GM19463 (cell line): ENCODE data around the gene ZFAND3.

Experiments used
- ATAC-seq: cut with Tn5 transposase; IDR thresholded peaks from one replicate; pipeline ENCODE4 v1.9.1; 2021; ENCODE audit warnings: mild to moderate bottlenecking, moderate library complexity; ENCODE audit not compliant: unreplicated experiment

The ZFAND3 gene

DNA sequence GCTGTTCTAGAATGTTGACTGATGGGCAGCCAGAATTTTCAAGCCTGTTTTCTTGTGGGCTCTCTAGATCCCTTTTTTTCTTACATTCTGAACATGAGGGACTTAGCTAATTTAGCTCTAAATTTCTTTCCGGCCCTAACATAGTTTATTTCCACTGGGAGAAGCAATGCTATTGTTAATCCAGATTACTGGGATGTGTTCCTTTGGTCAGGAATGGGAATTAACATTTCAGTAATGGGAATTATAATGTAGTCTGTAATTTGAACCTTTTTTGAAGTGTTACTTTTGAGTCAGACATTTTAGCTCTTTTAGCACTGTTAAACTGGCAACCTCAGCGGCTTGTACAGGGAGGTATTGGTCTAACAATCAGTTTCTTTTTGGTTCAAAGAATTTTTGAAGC is 7.5 kb downstream of the ZFAND3 start:
- ATAC-seq = no peak

DNA sequence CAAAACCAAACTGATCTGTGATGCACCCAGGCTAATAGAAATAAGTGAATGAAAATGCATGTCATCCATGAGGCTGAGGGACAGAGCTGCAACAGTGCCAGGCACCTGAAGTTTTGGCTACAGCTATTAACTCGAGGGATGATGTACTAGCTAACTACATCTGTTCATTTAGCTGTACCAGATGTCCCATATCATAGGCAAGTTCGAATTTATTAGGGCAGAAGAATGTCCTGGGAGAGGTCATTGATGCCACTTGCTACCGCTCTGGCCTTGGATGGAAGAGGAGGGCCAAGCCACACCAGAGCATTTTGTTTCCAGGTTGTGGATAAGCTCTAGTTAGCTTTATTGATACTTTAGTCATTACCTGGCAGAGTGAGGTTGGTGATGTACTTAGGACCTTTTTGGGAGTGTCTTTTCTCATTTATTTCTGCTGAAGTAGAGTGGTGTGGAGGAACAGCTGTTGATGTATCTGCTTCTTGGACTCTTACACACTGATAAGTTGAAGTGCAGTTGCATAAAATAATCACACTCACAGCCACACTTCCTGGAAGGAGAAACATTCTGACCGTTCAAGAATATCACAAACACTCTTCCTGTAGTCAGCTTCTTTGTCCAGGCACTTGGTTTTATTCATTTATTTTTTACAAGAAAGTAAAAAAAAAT is 8.2 kb downstream of the ZFAND3 start:
- ATAC-seq = no peak

DNA sequence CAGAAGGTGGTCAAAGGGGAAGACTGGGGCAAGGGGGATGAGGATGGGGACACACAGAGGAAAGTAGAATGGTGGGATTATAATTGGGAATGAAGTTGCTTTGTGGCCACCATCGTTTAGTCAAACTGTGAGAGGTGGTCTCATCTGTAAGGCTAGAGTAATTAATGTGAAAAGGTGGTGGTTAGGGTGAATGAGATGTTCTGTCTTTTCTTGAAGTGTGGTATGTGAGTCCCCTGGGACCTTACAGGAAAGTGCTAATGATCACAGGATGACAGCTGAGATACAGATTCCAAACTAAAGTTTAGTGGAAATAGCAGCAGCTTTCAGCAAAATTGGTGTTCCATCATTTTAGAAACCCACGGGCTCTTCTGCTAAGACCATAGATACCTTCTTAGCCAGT is 10.7 kb downstream of the ZFAND3 start:
- ATAC-seq = peak; percentile 42

DNA sequence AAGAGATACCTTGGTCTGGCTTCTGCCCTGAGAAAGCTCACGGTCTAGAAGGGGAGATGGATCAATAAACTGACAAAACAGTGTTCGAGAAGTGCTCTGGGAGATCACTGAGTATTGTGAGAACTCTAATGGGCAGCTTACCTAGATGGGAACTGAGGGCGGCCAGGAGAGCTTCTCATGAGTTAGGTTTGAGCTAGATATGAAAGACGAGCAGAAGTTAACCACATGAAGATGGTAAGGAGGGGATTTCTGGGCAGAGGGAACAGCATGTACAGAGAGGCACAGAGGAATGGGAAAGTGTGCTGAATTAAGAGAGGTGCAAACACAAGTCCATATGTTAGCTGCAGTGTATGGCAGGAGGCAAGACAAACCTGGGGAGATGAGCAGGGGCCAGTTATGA is 11.9 kb downstream of the ZFAND3 start:
- ATAC-seq = no peak

DNA sequence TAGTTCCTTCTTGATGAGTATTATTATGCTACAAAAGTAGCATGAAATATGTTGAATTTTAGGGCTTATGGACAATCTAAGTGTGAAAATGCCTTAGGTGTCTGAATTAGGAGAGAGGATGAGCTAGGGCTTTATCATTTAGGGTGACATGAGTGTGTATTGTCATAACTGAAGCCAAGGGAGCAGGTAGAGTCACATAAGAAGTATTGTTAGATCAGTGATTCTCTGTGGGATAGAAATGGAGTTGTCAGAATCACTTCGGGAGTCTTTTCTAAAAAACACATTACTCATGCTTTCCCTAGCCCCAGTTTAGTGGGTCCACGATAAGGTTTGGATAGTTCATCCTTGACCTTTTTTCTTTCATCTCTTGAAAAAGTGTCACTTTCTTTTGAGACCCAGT is 16.4 kb downstream of the ZFAND3 start:
- no peak for ATAC-seq

DNA sequence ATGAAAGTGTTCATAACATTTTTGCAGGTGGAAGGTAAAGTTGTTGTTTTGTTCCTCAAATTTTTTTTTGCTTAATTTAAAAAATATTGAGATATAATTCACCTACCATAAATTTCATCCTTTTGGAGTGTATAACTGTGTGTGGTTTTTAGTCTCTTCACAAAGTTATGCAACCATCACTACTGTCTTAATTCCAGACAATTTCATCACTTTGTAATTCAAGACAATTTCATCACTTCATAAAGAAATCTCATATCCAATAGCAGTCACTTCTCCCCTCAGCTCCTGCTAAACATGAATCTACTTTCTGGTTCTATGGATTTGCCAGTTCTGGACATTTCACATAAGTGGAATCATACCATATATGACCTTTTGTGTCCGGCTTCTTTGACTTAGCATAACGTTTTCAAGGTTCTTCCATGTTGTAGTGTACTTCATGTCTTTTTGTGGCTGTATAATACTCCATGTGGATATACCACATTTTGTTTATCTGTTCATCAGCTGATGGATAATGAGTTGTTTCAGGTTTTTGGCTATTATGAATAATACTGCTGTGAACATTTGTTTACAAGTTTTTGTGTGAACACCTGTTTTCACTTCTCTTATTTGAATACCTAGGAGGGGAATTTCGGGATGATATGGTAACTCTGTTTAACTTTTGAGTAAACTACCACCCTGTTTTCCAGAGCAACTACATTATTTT is 18.8 kb downstream of the ZFAND3 start:
- no peak for ATAC-seq

DNA sequence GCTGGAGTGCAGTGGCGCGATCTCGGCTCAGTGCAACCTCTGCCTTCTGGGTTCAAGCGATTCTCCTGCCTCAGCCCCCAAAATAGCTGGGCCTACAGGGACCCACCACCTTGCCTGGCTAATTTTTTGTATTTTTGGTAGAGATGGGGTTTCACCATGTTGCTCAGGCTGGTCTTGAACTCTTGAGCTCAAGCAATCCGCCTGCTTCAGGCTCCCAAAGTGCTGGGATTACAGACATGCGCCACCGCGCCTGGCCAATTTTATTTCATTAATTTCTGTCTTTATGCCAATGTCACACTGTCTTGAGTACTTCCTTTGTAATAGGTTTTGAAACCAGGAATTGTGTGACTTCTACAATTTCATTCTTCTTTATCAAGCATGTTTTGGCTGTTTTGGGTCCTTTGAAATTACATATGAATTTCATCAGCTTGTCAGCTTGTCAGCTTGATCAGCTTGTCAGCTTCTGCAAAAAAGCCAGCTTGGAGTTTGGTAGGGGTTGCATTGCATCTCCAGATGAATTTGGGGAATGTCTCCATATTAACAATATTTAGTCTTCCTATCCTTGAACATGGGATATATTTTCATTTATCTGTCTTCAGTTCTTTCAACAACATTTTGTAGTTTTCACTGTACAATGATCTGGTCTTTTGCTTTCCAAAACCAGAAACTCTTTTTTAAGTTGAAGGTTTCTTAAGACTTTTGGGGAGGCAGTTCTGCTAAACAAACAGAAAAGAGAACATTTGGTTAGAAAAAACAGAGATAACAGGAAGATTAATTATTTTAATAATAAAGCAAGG is 20.8 kb downstream of the ZFAND3 start:
- no peak for ATAC-seq

DNA sequence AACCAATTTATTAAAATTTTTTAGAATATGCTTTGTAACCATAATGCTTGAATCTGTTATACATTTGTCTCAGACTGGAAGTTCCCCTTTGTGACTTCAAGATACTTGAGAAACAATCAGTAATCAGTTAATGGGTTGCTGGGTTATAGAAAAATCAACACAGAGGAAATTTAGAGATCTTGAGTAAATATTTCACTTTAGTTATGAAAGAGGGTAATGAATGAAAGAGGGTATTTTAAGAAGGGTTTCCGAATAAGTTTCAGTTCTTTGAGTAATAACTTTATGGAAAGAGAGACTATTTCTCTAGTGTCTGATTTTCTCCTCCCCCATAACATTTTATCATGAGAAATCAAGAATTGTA is 21.4 kb downstream of the ZFAND3 start:
- no peak for ATAC-seq

DNA sequence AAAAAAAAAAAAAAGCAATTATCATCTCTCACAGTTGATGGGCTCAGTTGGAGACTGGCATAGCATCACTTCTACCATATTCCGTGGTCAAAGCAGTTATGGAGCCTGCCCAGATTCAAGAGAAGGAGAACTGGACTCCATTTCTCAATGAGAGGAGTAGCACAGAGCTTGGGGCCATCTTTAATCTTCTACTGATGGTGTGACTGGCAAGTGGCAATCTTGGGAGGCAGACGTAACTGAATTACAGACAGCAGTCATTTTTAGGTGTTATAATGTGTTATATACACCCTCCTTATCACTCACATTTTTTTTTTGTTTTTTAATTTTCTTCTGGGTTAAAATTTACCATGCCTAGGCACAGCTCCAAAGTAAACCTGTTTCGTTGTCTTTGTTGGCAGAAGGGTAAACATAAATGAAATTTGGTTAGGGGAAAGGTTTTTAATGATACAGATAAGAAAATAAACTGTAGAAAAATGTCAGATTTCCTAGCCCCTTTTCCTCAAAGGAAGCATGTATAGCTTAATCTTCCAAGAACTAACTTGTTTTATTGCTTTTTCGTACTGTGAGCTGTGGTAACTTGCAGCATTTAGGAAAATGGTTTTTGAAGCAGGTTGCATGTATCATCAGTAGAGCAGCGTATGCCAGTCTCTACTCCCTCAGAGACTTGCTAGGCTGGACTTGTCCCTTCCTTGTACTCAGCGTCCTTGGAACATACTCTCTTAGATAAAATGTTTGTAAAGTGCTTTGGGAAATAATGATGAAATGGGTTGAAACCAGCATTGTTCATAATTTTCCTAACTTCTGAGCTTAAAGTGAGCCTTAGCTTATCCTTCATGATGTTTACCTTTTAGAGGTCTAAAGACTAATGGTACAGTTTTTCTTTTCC is 25.7 kb downstream of the ZFAND3 start:
- ATAC-seq = no peak

DNA sequence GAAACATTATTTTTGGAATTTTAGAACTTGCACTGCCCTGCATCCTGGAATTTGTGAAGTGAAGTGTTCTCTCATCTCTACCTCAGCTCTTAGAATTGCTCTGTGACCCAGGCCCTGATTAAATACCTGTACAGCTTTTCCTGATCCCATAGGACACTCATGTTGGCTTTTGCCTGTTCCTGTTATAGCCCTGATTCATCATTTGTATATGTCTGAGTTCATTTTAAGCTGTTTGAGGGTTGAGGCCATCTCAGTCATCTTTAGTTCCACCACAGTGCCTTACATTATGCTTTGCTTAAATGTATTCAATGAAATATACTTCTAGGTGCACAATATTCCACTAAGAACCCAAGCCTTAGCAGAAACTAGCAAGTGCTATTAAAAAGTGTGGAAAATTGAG is 26.4 kb downstream of the ZFAND3 start:
- ATAC-seq = no peak

DNA sequence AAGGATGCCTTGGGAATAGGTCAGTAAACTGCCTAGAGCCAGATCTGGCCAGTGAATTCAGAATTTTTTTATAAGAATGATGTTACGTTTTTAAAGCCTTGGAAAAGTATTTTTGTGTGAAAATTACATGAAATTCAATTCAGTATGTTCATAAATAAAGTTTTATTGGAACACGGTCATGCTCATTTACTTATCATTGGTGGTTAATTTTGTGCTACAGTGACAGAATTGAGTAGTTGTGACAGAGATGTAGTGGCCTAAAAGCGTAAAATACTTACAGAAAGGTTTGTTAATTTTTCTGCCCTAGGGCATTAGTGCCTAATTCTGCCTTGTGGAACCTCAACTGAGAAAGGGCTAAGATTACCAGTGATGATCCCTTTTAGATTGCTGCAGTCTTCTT is 28.2 kb downstream of the ZFAND3 start:
- no peak for ATAC-seq

DNA sequence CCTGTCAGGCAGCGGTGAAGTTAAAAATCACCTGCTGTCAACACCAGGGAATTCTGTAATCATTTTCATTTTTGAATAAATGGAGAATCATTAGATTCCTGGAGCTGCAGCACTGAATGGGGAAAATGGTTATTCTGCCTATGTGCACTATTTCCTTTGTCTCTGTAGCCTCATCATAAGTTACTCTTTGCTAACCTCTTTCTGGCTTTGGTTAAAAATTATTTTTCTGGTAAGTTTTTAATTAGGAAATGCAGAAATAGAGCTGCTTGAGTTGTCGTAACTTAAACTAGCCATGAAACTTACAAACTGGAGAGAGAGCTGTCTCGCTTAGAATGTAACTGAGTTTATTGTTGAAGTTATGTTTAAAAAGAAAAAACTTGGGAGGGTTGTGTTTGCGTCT is 28.8 kb downstream of the ZFAND3 start:
- ATAC-seq = no peak

DNA sequence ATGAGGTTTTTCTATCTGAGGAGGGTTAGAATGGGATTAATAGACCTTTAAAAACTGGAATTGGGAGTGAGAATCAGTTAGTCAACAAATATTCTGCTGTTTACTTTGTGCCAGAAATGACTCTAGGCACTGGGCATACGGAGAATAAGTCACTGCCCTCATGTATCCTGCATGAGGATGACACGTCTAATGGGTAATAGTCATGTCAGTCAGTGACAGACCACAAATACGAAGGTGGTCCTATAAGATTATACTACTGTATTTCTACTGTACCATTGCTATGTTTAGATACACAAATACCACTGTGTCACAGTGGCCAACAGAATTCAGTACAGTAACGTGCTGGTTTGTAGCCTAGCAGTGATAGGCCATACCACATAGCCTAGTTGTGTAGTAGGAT is 30.7 kb downstream of the ZFAND3 start:
- ATAC-seq = no peak

DNA sequence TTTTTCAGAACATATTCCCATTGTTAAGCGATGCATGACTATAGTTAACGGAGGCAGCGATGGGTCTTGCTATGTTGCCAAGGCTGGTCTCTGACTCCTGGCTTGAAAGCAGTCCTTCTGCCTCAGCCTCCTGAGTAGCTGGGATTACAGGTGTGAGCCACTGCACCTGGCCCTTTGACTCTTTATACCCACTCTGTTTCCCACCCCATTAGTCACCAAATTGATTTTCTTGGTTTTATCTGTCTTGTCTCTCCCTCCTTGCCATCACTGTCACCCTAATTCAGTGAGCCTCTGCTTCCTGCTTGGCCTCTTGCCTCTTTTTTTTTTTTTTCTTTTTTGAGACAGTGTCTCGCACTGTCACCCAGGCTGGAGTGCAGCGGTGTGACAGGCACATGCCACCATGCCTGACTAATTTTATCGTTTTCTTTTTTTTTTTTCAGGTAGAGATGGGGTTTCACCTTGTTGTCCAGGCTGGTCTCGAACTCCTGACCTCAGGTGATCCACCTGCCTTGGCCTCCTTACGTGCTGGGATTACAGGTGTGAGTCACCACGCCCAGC is 31.3 kb downstream of the ZFAND3 start:
- no peak for ATAC-seq

DNA sequence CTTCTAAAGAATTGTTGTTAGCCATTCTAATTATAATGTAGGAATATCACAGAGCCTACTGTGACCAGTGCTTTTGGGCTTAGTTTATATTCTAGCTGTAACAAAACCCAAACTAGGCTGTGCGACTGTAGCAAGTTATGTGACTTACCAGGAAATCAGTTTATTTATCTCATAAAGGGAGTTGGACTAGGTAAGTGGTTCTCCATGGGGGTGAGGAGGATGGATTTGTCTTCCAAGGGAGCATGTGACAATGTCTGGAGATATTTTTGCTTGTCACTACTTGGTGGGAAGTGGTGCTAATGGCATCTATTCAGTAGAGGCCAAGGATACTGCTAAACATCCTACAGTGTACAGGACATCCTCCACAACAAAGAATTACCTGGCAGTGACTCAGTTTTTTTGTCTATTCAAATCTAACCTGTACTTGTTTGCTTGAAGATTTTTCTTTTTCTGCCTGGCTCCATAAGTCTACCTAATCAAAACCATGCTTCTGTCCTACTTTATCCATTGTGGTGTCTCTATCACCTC is 32.5 kb downstream of the ZFAND3 start:
- no peak for ATAC-seq

DNA sequence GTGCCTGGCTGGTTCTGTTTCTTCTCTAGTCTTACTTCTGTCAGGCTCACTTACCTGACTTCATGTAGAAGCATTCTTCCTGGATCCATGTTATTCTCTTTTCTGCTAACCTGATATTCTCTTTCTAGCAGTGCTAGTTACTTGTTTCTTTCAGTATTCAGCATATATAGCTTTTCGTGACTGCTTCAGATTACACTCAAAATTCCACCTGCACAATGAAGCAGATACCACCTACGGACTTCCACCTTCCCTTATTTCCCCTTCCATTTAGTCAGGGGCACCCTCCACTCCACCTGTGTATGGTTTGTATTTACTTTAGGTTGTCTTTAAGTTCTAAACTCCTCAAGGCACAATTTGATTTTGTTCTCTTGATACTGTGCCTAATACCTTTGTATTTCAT is 36.8 kb downstream of the ZFAND3 start:
- ATAC-seq = no peak

DNA sequence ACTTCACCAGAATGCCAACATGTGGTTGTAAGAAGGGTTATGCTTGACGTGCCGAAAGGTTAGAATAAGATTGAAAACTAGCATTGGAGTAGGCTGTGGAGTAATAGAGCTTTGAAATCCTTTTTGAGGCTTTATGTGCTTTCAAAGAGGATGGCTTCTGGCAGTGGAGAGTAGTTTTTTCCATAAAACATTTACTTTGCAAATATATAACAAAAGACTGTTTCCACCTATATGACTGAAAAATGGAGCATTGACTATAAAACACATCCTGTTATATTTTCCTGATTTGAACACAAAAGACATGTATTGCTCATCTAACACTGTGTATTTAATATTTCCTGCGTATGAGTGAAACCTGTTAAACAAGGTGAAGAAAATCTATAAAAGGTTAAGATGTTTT is 38.8 kb downstream of the ZFAND3 start:
- ATAC-seq = no peak

DNA sequence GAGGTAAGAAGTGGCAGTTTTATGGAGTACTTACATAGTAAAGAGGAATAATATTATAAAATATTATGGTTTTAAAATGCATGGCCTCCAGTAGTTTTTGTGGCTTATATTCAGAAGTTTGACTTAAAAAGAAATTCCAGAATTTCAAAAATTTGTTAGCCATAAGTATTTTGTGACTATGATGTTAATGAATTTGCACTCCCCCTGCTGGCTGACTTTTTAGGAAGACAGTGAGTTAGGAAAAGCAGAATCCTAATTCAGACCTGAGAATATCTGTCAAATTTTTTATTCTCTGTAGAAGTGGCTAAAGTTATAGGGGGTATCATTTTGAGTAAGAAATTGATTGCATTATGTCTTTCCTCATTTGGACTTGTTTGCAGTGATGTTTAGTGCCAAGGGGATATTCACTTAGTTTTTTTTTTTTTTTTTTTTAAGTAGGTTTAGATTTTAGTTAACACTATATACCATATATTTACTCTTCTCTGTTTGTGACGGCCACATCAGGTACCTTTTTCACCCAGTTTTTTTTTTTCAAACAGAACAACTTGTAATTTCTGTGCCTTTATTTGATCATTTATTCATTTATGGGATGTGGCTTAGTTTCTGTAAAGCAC is 40.8 kb downstream of the ZFAND3 start:
- ATAC-seq = no peak

DNA sequence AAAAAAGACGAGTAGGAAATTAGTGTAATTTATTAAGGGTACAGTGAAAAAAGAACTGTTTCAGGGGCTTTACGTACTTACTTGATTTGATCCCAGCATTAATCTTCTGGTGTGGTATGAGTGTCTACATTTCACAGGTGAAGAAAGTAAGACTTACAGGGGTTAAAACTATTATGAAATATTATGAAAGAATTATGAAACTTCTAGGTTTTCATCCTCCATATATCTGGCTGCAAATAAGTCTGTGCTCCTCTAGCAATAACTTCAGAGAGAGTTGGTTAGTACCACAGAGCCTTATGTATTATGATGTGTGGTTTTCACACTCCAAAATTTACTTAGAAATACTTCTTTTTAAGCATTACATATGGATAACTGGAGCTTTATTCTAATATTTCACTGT is 41.9 kb downstream of the ZFAND3 start:
- ATAC-seq = no peak

DNA sequence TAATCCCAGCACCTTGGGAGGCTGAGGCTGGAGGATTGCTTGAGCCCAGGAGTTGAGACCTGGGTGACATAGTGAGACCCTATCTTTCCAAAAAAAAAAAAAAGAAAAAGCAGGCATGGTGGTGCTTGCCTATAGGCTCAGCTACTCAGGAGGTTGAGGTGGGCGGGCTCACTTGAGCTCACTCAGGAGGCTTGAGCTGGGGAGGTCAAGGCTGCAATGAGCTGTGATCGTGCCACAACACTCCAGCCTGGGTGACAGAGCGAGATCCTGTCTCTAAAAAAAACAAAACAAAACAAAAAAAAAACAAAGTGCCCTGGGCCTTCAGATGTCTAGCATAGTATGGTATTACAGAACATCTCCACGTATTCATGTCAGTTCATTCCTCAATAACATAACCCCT is 42.9 kb downstream of the ZFAND3 start:
- no peak for ATAC-seq
